Stimulated activated CD4-positive, alpha-beta T cell treated with anti-CD3 and anti-CD28 coated beads, Interleukin-15, amount 100 ng/mL, for 1 hour (primary cell): ENCODE measurements around the gene MEGF8.

Experiments
- DNase-seq, 2 donors: peaks; one replicate each; pipeline ENCODE4 v3.0.0-alpha.2; 2020; ENCODE audit warnings: low read depth in 1 of 2, low spot score in 1 of 2

MEGF8 gene

DNA sequence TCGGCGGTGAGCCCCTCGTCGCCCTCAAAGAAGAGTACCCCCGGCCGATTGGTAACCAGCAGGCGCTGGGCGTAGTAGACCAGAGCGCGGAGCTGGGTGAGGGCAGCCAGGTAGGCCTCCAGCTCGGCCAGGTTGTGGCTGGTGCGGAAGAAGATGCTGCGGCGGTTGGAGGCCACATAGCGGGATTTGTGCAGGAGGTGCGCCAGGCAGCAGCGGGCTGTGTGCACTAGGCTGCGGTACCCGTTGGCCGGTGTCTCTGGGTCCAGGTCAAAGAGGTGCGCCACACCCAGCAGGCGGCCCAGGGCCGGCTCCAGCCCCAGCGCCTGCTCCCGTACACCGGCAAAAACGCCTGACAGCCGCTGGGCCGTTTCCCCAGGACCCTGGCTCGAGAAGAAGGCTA lies 84.9 kb downstream of the MEGF8 start:
- no peak for DNase-seq

DNA sequence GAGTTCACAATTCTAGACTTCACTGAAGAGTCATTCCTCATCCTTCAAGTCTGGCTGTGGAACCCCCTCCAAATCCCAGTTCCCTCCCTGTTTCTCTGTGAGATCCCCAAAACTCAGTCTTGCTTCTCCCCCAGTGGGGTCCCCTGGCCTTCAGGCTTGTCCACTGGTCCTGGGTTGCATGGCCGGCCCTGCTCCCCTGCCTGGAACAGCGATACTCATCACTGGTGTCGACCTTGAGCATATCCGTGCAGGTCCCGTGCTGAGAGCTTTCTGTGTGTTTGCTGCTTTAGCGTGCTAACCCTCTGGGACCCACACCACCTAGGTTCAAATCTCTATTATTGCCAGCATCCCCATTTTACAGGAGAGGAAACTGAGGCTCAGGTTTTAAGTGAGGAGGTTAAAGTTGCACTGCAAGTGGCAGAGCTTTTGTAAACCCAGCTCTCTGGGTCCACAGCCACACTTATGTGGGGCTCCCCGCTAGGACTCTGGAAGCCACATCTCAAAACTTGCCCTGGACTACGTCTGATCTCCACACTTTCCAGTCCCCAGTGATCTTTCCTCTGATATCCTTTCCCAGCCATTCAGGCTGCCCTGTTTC lies 86.2 kb downstream of the MEGF8 start:
- DNase-seq, result no peak

DNA sequence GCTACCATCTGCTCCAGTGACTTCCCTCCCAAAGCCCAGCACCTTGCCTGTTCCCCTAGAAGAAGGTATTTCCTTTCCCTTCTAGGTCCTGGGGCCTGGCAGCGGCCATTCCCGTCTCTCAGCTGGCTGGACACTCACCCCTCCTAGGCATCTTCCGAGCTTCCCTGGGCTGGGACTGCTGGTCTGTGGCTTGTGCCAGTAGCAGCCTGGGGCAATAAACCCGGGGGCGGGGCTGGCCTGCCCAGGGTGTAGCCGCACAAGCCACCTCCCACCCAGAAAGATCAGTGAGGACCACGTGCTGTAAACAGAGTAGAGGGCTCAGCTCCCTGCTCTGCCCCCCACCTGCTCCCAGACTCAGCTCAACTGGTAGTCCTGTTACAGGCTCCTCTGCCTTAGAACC lies 86.8 kb downstream of the MEGF8 start:
- no peak for DNase-seq

DNA sequence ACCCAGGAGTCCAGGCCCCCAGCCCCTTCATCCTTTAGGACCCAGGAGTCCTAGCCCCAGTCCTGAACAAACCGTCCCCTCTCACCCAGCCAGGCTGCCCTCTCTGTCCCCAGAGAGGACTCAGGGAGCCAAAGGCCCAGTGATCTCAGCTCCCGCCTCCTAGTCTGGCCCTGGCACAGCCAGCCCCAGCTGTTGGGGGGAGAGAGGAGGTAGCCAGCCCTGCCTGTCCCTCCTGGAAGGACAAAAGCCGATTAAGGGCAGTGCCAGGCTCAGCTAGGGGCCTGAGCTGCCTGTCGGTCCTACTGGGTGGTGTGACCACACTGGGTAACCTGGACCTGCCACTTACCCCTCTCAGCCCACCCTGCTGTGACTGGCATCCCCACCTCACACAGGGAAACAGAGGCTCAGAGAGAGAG lies 87.2 kb downstream of the MEGF8 start:
- no peak for DNase-seq

DNA sequence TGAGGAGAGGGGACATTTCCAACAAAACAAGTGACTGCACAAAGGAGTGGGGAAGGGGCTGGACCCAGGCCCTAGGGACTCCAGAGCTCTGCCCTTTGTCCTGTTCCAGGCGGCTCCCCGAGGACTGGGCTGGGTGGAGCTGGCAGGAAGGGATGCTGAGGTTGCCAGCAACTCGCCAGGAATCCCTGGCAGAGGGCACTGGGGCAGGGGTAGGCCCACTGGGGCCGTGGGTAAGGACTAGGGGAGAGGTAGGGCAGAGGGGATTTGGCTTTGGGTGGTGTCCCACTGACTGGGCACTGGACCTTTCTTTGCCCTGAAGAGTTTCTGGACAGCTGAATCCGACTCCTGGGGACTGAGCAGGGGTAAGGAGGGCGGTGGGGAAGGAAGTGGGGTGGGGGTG lies 93.9 kb downstream of the MEGF8 start:
- DNase-seq, result no peak

DNA sequence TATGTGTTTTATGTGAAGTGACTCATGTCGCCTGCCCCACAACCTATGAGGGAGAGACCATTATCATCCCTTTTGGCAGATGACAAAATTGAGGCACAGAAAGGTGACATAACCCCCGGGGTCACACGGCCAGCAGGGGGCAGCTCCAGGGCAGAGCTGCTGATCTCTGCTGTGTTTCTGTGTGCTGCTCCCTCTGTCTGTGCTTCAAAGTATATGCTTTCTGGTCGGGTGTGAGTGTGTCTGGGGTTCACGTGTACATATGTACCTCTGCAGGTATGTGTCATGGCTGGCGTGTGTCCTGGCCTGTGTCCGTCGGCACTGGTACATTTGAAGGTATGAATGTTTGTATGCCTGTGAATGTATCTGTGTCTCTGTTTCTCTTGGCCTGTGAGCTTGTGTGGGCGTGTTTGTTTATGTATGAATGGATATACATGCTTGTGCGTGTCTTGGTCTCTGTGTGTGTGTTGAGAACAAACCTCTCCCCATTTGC lies 94.7 kb downstream of the MEGF8 start:
- DNase-seq, result peak; percentile 60 to 66

DNA sequence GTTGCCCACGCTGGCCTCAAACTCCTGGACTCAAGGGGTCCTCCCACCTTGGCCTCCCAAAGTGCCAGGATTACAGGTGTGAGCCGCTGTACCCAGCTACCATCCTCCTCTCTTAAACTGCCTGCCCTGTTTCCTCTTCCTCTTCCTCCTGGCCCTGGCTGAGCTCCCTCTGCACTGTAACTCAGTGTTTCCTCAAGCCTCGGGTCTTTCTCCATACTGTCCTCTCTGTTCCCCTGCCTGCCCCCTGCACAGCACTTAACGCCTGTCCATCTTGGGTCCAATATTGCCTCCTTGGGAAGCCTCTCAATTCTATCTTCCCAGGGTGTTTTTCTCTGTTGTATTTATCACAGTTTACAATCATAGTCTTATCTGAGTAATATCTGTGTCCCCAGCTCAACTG lies 95.7 kb downstream of the MEGF8 start:
- DNase-seq, result no peak

DNA sequence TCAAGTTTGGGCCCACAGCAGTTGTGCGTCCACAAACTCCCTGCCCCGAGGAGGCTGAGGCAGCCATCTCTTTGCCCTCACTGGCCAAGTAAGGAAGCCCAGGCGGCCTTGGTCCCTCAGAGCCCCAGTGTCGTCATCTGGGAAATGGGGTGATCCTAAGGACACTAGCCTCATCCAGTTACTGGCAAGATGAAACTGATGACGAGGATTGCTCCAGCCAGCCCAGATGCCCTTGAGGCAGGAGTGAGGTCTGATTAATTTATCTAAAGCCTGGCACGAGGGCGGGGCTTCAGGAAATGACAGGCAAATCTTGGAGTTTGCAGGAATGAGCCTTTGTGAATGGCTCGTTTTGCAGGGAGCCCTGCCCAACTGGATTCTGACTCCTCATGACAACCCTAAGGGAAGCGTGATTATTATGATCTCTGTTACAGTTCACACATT lies 96.2 kb downstream of the MEGF8 start:
- no peak for DNase-seq

DNA sequence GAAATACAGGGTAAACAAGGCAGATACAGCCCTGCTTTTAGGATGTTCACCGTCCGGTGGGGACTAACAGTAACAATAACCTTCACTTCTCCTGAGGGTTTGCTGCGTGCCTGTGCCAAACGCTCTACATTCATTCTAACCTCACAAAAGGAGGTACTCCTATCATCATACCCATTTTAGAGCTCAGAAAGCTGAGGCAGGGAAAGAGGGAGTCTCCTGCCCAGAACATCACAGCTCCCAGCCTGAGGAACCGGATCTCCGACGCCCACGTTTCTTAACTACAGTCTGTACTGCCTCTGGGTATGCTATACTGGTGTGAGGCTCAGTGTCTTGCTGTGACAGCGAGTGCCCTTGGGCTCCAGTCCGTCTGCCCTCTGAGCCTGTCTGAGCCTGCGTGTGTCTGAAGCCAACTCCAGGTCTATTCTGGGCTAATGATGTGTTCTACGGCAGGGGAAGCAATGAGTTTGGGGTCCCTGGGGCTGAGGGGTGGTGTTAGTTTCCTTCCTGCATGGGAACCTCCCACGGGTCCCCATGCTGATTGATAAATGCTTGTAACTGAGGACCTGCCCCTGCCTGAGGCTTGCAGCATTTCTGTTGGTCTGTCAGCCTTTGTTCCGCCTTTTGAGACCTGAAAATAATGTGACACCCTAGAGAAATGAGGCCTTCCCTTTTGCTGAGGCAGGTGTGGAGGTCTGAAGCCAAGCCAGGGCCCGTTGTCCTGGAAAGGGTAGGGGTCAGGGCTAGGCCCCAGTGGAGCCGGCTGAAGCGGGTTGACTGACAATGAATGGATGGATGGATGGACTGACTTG lies 96.9 kb downstream of the MEGF8 start:
- no peak for DNase-seq

DNA sequence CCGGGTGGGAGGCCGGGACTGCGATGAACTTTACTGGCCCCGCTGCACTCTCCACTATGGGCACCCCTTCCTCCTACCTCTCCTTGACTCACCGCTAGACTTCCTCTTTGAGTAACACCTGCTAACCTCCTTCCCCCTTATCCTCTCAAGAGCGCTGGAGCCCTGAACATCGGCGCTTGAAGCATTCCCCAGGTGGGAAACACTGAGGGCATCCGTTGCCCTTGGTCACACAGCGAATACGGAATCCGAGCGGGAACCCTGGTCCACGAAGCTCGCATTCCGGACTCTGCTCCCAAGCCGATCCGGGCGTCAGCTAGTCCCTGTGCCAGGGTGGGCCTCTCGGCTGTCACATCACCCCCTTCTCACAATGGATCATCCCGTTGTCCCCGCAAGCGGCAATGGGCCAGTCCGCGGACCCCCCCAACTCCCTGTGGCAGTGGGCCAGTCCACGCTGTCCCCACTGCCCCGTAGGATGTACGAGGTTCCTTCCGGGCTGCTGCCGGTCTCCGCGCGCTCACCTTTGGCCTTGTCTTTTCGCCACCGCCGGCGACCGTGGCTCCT lies 97.5 kb downstream of the MEGF8 start:
- DNase-seq, result peak in 1 of 2 donors; percentile 31

DNA sequence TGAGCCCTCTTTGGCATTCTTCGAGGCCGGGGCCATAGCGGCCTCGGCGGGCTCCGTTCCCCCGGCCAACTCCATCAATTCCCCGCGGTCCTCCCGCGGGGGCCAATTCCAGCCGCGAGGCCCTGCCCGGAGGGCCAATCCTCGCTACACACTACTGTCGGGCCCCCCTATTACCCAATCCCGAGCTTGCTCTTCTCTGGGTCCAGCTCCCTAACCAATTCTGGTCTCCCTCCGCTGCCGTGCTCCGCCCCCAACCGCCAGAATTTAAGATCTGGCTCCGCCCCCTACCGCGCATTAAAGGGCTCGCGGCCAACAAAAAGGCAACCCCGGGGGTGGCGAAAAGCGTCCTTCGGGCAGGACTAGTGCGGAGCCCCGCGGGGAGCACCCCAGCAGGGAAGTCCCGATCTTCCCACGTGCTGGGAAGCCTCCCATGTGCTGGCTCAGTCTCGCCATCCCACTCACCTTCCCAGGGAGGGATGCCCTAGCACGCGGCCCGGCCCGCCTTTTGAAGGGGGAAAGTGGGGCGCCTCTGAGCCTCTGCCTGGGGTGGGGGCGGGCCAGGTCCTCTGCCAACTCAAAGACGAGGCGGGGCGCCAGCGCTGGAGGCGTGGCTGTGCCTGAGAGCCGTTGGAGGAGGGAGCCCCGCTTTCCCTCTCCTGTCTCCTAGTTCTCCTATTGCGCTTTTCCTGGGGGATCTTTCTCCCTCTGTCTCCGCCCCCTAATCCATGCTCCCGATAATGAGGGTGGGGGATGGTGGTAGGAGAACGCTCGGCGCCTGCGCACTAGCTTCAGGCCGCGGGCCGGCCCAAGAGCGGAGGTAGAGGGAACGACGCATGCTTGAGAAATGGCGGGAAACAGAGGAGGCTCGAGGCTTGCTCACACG lies 98.3 kb downstream of the MEGF8 start:
- DNase-seq, result peak; percentile 87 to 90

DNA sequence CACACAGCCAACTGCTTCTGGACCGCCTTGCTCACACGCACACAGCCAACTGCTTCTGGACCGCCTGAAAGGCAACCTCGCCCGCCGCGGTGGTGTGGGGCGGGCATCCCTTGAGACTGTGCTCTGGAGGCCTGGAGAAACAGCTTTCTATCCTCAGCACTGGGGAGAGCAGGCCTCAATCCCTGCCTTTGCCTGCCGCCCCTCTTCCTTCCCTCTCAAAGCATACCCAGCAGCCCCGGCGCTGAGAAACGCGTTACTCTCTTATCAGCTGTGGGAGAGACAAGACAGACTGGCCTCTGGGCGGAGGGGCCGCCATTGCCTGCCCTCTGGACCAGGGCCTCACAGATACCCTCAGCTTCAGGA lies 98.9 kb downstream of the MEGF8 start:
- no peak for DNase-seq

DNA sequence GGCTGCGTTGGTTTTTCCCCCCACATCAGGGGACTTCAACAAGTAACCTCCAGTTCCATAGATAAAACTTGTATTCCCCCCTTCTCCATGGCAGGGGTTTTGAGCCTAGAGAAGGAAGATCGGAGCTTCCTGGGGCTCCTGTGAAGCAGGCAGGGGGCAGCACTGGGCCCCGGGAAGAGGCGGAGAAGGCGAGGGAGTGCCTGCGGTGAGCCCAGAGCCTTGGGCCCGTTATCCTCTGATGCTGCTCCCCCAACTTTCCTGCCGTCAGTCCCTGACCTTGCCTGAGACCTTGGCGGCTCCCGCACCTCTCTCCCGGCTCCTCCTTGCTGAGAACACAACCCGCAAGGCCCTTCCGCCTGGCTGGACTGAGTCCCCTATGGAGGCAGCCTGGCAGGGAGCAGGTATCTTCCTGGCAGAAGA lies 99.3 kb downstream of the MEGF8 start:
- no peak for DNase-seq

DNA sequence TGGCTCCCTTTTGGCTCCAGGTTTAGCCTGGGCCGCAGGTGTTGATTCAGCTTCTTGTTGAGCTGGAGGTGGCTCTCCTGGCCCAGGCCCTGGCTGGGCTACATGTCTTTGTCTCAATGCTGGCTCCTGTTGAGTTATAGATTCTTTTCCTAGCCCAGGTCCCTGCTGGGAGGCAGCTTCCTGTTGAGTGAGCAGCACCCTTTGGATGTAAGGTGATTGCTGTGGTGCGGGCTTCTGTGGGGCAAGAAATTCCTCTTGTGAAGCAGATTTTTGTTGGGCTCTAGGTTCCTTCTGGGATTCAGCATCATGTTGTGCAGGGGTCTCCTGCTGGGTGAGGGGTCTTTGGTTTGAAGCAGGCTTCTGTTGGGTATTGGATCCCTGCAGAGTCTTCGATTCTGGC lies 101.2 kb downstream of the MEGF8 start:
- no peak for DNase-seq

DNA sequence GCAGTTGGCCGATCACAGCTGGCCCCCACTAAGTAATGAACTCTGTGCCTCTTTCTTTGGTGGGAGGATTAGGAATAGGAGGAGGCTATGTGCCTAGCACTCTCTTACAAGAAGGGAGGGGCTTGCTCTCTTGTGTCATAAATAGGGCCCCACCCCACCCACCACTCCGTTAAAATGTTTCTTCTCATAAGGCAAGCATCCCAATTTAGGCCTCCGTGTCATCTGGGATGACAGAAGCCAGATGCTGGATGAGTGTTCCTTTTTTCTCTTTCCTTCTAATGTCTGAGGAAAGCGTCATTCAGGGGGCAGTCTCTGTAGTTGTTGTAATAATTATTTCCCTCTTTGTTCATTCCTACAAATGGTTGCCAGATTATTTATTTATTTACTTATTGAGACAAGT lies 101.9 kb downstream of the MEGF8 start, which contains the start of gene LIPE:
LIPE (minus strand) TSS at position 76 of the 400 bp plus-strand sequence. CDS start 239 bp downstream, outside the sequence.
- DNase-seq, result no peak
